ENCODE measurements around the gene CTBP2.

CTBP2 gene

GRCh38 chr10:125106586-125106985, 53.8 kb downstream of the CTBP2 start:
- no peak overlapping the region for H3K4me3 ChIP-seq (ENCODE audit: low read depth, low read length)
- no peak for DNase-seq (ENCODE audit: low read depth)

GRCh38 chr10:125105706-125106255, 54.6 kb downstream of the CTBP2 start:
- no peak for TF ChIP-seq CTCF (IDR thresholded peaks at IDR 0.05; ENCODE audit: low read depth, low read length, missing control alignments)
- no peak for DNase-seq (ENCODE audit: low read depth)
- no peak overlapping the region for H3K4me3 ChIP-seq (ENCODE audit: low read depth, low read length)

More at GRCh38 chr10:125106586-125106985, 53.8 kb downstream of the CTBP2 start:
- TF ChIP-seq CTCF (IDR thresholded peaks at IDR 0.05; ENCODE audit: low read depth, low read length, missing control alignments) = no peak

GRCh38 chr10:125105155-125105554, 55.2 kb downstream of the CTBP2 start:
- DNase-seq (ENCODE audit: low read depth) = no peak
- no peak for TF ChIP-seq CTCF (IDR thresholded peaks at IDR 0.05; ENCODE audit: low read depth, low read length, missing control alignments)
- no peak overlapping the region for H3K4me3 ChIP-seq (ENCODE audit: low read depth, low read length)

GRCh38 chr10:125104559-125104958, 55.8 kb downstream of the CTBP2 start:
- no peak for TF ChIP-seq CTCF (IDR thresholded peaks at IDR 0.05; ENCODE audit: low read depth, low read length, missing control alignments)
- DNase-seq (ENCODE audit: low read depth) = no peak
- no peak overlapping the region for H3K4me3 ChIP-seq (ENCODE audit: low read depth, low read length)

GRCh38 chr10:125103924-125104323, 56.4 kb downstream of the CTBP2 start:
- TF ChIP-seq CTCF (IDR thresholded peaks at IDR 0.05; ENCODE audit: low read depth, low read length, missing control alignments) = no peak
- no peak for DNase-seq (ENCODE audit: low read depth)

GRCh38 chr10:125103466-125103865, 56.9 kb downstream of the CTBP2 start:
- H3K4me3 ChIP-seq (ENCODE audit: low read depth, low read length) = no peak overlapping the region
- TF ChIP-seq CTCF (IDR thresholded peaks at IDR 0.05; ENCODE audit: low read depth, low read length, missing control alignments) = no peak
- no peak for DNase-seq (ENCODE audit: low read depth)

More at GRCh38 chr10:125103924-125104323, 56.4 kb downstream of the CTBP2 start:
- H3K4me3 ChIP-seq (ENCODE audit: low read depth, low read length) = no peak overlapping the region

GRCh38 chr10:125102821-125103220, 57.5 kb downstream of the CTBP2 start:
- no peak overlapping the region for H3K4me3 ChIP-seq (ENCODE audit: low read depth, low read length)
- TF ChIP-seq CTCF (IDR thresholded peaks at IDR 0.05; ENCODE audit: low read depth, low read length, missing control alignments) = no peak
- DNase-seq (ENCODE audit: low read depth) = no peak

All from GM12864 (cell line).